HEK293 (cell line): ENCODE results near the gene ABHD8.
A peak's percentile ranks its signal among the peaks of the same experiment; 100 is the strongest.

ENCODE experiments used
- ATF2 ChIP-seq: fragments of 450-650 bp; formaldehyde crosslinking; IDR thresholded peaks from 2 replicates; pipeline ENCODE4 v1.5.1; 2016; ENCODE audit warnings: missing biosample characterization, missing genetic modification characterization, low read depth
- OVOL3 ChIP-seq: fragments of 450-650 bp; formaldehyde crosslinking; IDR thresholded peaks from 2 replicates; pipeline ENCODE4 v1.5.1; 2016; ENCODE audit warnings: missing biosample characterization, missing genetic modification characterization
- REST ChIP-seq: fragments of 450-650 bp; formaldehyde crosslinking; IDR thresholded peaks from 2 replicates; pipeline ENCODE4 v1.5.1; 2016; ENCODE audit warnings: missing biosample characterization, missing genetic modification characterization
- SP2 ChIP-seq: fragments of 450-650 bp; formaldehyde crosslinking; IDR thresholded peaks from 2 replicates; pipeline ENCODE4 v1.5.1; 2016; ENCODE audit warnings: missing biosample characterization, missing genetic modification characterization
- ZBTB20 ChIP-seq: fragments of 450-650 bp; formaldehyde crosslinking; IDR thresholded peaks from 2 replicates; pipeline ENCODE4 v1.5.1; 2016; ENCODE audit warnings: missing biosample characterization, missing genetic modification characterization
- ZBTB26 ChIP-seq: fragments of 450-650 bp; formaldehyde crosslinking; optimal IDR thresholded peaks from 2 replicates; pipeline ENCODE3; 2016; ENCODE audit warnings: missing biosample characterization, mild to moderate bottlenecking, missing genetic modification characterization
- ZEB2 ChIP-seq: fragments of 450-650 bp; formaldehyde crosslinking; IDR thresholded peaks from 2 replicates; pipeline ENCODE4 v1.5.1; 2016; ENCODE audit warnings: missing biosample characterization, missing genetic modification characterization
- ZFP69B ChIP-seq: fragments of 450-650 bp; formaldehyde crosslinking; IDR thresholded peaks from 2 replicates; pipeline ENCODE4 v1.5.1; 2016; ENCODE audit warnings: missing biosample characterization, missing genetic modification characterization
- ZNF2 ChIP-seq: fragments of 450-650 bp; formaldehyde crosslinking; IDR thresholded peaks from 2 replicates; pipeline ENCODE4 v1.5.1; 2016; ENCODE audit warnings: missing biosample characterization, missing genetic modification characterization
- ZNF211 ChIP-seq: fragments of 450-650 bp; formaldehyde crosslinking; IDR thresholded peaks from 2 replicates; pipeline ENCODE4 v1.5.1; 2016; ENCODE audit warnings: low read depth, missing biosample characterization, missing genetic modification characterization
- ZNF221 ChIP-seq: fragments of 450-650 bp; formaldehyde crosslinking; IDR thresholded peaks from 2 replicates; pipeline ENCODE4 v1.5.1; 2017; ENCODE audit warnings: missing biosample characterization, missing genetic modification characterization, borderline replicate concordance
- ZNF239 ChIP-seq: fragments of 450-650 bp; formaldehyde crosslinking; IDR thresholded peaks from 2 replicates; pipeline ENCODE4 v1.5.1; 2016; ENCODE audit warnings: missing biosample characterization, missing genetic modification characterization
- ZNF266 ChIP-seq: fragments of 450-650 bp; formaldehyde crosslinking; IDR thresholded peaks from 2 replicates; pipeline ENCODE4 v1.5.1; 2016; ENCODE audit warnings: missing biosample characterization, missing genetic modification characterization, low read depth
- ZNF366 ChIP-seq: fragments of 450-650 bp; formaldehyde crosslinking; conservative IDR thresholded peaks from 2 replicates; pipeline ENCODE4 v1.5.1; 2016; ENCODE audit warnings: missing biosample characterization, missing genetic modification characterization
- ZNF416 ChIP-seq: fragments of 450-650 bp; formaldehyde crosslinking; IDR thresholded peaks from 2 replicates; pipeline ENCODE4 v1.5.1; 2016; ENCODE audit warnings: missing biosample characterization, missing genetic modification characterization
- ZNF449 ChIP-seq: fragments of 450-650 bp; formaldehyde crosslinking; IDR thresholded peaks from 2 replicates; pipeline ENCODE4 v1.5.1; 2017; ENCODE audit warnings: missing biosample characterization, mild to moderate bottlenecking, missing genetic modification characterization, moderate library complexity
- ZNF514 ChIP-seq: fragments of 450-650 bp; formaldehyde crosslinking; IDR thresholded peaks from 2 replicates; pipeline ENCODE4 v1.5.1; 2016; ENCODE audit warnings: missing biosample characterization, missing genetic modification characterization
- ZNF544 ChIP-seq: fragments of 450-650 bp; formaldehyde crosslinking; IDR thresholded peaks from 2 replicates; pipeline ENCODE4 v1.5.0; 2017; ENCODE audit warnings: missing biosample characterization, missing genetic modification characterization
- ZNF555 ChIP-seq: fragments of 450-650 bp; formaldehyde crosslinking; conservative IDR thresholded peaks from 2 replicates; pipeline ENCODE4 v1.5.1; 2017; ENCODE audit warnings: missing biosample characterization, mild to moderate bottlenecking, missing genetic modification characterization, inconsistent platforms
- ZNF621 ChIP-seq: fragments of 450-650 bp; formaldehyde crosslinking; IDR thresholded peaks from 2 replicates; pipeline ENCODE4 v1.5.1; 2017; ENCODE audit warnings: missing biosample characterization, missing genetic modification characterization
- ZNF701 ChIP-seq: fragments of 450-650 bp; formaldehyde crosslinking; IDR thresholded peaks from 2 replicates; pipeline ENCODE4 v1.5.1; 2016; ENCODE audit warnings: missing biosample characterization, missing genetic modification characterization
- ZNF776 ChIP-seq: fragments of 450-650 bp; formaldehyde crosslinking; IDR thresholded peaks from 2 replicates; pipeline ENCODE4 v1.5.0; 2017; ENCODE audit warnings: missing biosample characterization, missing genetic modification characterization, borderline replicate concordance
- ZNF777 ChIP-seq: fragments of 450-650 bp; formaldehyde crosslinking; IDR thresholded peaks from 2 replicates; pipeline ENCODE4 v1.5.1; 2017; ENCODE audit warnings: missing biosample characterization, missing genetic modification characterization, borderline replicate concordance
- ZNF785 ChIP-seq: fragments of 450-650 bp; formaldehyde crosslinking; IDR thresholded peaks from 2 replicates; pipeline ENCODE4 v1.5.1; 2016; ENCODE audit warnings: missing biosample characterization, missing genetic modification characterization
- ZXDB ChIP-seq: fragments of 450-650 bp; formaldehyde crosslinking; IDR thresholded peaks from 2 replicates; pipeline ENCODE4 v1.5.1; 2016; ENCODE audit warnings: missing biosample characterization, missing genetic modification characterization
- TF ChIP-seq, protein P1 (sequence below): fragments of 450-650 bp; formaldehyde crosslinking; IDR thresholded peaks from 2 replicates; pipeline ENCODE4 v1.5.1; 2016; ENCODE audit warnings: missing biosample characterization, missing genetic modification characterization, low read depth
- TF ChIP-seq, protein P2 (sequence below): fragments of 450-650 bp; formaldehyde crosslinking; IDR thresholded peaks from 2 replicates; pipeline ENCODE4 v1.5.1; 2016; ENCODE audit warnings: missing biosample characterization, missing genetic modification characterization
- TF ChIP-seq, protein P3 (sequence below): fragments of 450-650 bp; formaldehyde crosslinking; IDR thresholded peaks from 2 replicates; pipeline ENCODE4 v1.5.1; 2016; ENCODE audit warnings: missing biosample characterization, missing genetic modification characterization

ABHD8 gene

GRCh38 chr19:17282488-17283125 lies 20.6 kb downstream of the ABHD8 start (continued):
- TF ChIP-seq ATF2: no peak
- TF ChIP-seq ZNF239: no peak
- TF ChIP-seq ZNF211: no peak
- TF ChIP-seq ZBTB20 (tag by site-specific recombination): 0 out of 2 replicates have a peak, but pooled peaks have one; percentile 12
- TF ChIP-seq ZNF221 (tag by site-specific recombination): no peak
- TF ChIP-seq ZNF621 (tag by site-specific recombination): no peak
- peak; percentile 77 for TF ChIP-seq ZBTB26
- TF ChIP-seq ZNF366: peak; percentile 89
- TF ChIP-seq ZEB2 (tag by site-specific recombination): peak; percentile 63; the same call in 1 of the 2 replicates
- no peak for TF ChIP-seq ZNF776 (tag by site-specific recombination)
- TF ChIP-seq REST (tag by site-specific recombination): no peak
- TF ChIP-seq ZNF701 (tag by site-specific recombination): no peak
- TF ChIP-seq ZNF2: peak; percentile 80
- TF ChIP-seq OVOL3 (tag by site-specific recombination): no peak
- no peak for TF ChIP-seq SP2 (tag by site-specific recombination)
- TF ChIP-seq ZNF514 (tag by site-specific recombination): no peak
- no peak for TF ChIP-seq ZNF449 (tag by site-specific recombination)
- no peak for TF ChIP-seq ZNF777 (tag by site-specific recombination)
- peak; percentile 44 for TF ChIP-seq ZXDB (tag by site-specific recombination)
- TF ChIP-seq ZFP69B (tag by site-specific recombination): peak; percentile 38; the same call in 1 of the 2 replicates
- TF ChIP-seq, protein P1, sequence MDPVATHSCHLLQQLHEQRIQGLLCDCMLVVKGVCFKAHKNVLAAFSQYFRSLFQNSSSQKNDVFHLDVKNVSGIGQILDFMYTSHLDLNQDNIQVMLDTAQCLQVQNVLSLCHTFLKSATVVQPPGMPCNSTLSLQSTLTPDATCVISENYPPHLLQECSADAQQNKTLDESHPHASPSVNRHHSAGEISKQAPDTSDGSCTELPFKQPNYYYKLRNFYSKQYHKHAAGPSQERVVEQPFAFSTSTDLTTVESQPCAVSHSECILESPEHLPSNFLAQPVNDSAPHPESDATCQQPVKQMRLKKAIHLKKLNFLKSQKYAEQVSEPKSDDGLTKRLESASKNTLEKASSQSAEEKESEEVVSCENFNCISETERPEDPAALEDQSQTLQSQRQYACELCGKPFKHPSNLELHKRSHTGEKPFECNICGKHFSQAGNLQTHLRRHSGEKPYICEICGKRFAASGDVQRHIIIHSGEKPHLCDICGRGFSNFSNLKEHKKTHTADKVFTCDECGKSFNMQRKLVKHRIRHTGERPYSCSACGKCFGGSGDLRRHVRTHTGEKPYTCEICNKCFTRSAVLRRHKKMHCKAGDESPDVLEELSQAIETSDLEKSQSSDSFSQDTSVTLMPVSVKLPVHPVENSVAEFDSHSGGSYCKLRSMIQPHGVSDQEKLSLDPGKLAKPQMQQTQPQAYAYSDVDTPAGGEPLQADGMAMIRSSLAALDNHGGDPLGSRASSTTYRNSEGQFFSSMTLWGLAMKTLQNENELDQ: no peak
- no peak for TF ChIP-seq ZNF416 (tag by site-specific recombination)
- TF ChIP-seq ZNF785 (tag by site-specific recombination): no peak
- TF ChIP-seq ZNF544 (tag by site-specific recombination): no peak
- TF ChIP-seq, protein P2, sequence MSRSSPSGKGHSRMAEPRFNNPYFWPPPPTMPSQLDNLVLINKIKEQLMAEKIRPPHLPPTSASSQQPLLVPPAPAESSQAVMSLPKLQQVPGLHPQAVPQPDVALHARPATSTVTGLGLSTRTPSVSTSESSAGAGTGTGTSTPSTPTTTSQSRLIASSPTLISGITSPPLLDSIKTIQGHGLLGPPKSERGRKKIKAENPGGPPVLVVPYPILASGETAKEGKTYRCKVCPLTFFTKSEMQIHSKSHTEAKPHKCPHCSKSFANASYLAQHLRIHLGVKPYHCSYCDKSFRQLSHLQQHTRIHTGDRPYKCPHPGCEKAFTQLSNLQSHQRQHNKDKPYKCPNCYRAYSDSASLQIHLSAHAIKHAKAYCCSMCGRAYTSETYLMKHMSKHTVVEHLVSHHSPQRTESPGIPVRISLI: no peak
- TF ChIP-seq, protein P3, sequence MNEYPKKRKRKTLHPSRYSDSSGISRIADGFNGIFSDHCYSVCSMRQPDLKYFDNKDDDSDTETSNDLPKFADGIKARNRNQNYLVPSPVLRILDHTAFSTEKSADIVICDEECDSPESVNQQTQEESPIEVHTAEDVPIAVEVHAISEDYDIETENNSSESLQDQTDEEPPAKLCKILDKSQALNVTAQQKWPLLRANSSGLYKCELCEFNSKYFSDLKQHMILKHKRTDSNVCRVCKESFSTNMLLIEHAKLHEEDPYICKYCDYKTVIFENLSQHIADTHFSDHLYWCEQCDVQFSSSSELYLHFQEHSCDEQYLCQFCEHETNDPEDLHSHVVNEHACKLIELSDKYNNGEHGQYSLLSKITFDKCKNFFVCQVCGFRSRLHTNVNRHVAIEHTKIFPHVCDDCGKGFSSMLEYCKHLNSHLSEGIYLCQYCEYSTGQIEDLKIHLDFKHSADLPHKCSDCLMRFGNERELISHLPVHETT (tag by site-specific recombination): no peak
- no peak for TF ChIP-seq ZNF555 (tag by site-specific recombination)
- TF ChIP-seq ZNF266 (tag by site-specific recombination): no peak
